G401 (cell line): ENCODE data around the gene ORC1. TPM values are rescaled to one million over a fixed set of nuclear protein-coding genes. Genes with fewer than 3 reads are reported as not detected.
A peak's percentile ranks its signal among the peaks of the same experiment; 100 is the strongest.

Experiments used
- DNase-seq: peaks from one replicate; pipeline ENCODE4 v3.0.0-alpha.2; 2015; ENCODE audit warnings: low spot score
- in situ Hi-C: cut with HindIII; loops from 2 replicates; pipeline ENCODE4 v1.10.0; 2016; ENCODE audit warnings: low sequenced_read_pairs, mixed read lengths
- total RNA-seq: library from RNA; depleted of rRNA; stranded (reverse); fragments of >200 nt; shearing (Covaris generic); gene quantifications from 2 replicates; pipeline ENCODE4 v1.2.3, GENCODE V29; 2014; rRNA removed

ORC1 gene
- total RNA-seq, 1 experiment from 2014 or later, result 37.5 TPM

GRCh38 chr1:52355847-52356505 lies 48.2 kb downstream of the ORC1 start:
- in situ Hi-C loops, result no loop called here

GRCh38 chr1:52355436-52355835 lies 48.8 kb downstream of the ORC1 start:
- in situ Hi-C loops, result no loop called here
- no peak for DNase-seq

More at GRCh38 chr1:52355847-52356505, 48.2 kb downstream of the ORC1 start:
- DNase-seq, result no peak

- in situ Hi-C loops, result no loop called here
- DNase-seq, result no peak
Measured at GRCh38 chr1:52352690-52353089, 51.5 kb downstream of the ORC1 start.

GRCh38 chr1:52348704-52349300 lies 55.4 kb downstream of the ORC1 start:
- in situ Hi-C loops, result no loop called here
- peak; percentile 39 for DNase-seq

GRCh38 chr1:52346653-52347052 lies 57.6 kb downstream of the ORC1 start:
- no peak for DNase-seq
- in situ Hi-C loops, result no loop called here

- in situ Hi-C loops, result no loop called here
- DNase-seq, result no peak
Measured at GRCh38 chr1:52345252-52345651, 59.0 kb downstream of the ORC1 start.

- DNase-seq, result no peak
- in situ Hi-C loops, result no loop called here
Measured at GRCh38 chr1:52343979-52344378, 60.2 kb downstream of the ORC1 start.

GRCh38 chr1:52341655-52342260 lies 62.5 kb downstream of the ORC1 start:
- in situ Hi-C loops, result no loop called here
- DNase-seq, result no peak

GRCh38 chr1:52337439-52337838 lies 66.8 kb downstream of the ORC1 start:
- no peak for DNase-seq
- in situ Hi-C loops, result no loop called here

- in situ Hi-C loops, result no loop called here
- no peak for DNase-seq
Measured at GRCh38 chr1:52334906-52335528, 69.2 kb downstream of the ORC1 start.

- in situ Hi-C loops, result no loop called here
- DNase-seq, result no peak
Measured at GRCh38 chr1:52332411-52332810, 71.8 kb downstream of the ORC1 start.

- DNase-seq, result no peak
- in situ Hi-C loops, result no loop called here
Measured at GRCh38 chr1:52328615-52329014, 75.6 kb downstream of the ORC1 start.

- DNase-seq, result no peak
- in situ Hi-C loops, result no loop called here
Measured at GRCh38 chr1:52325786-52326185, 78.4 kb downstream of the ORC1 start.

GRCh38 chr1:52323731-52324130 lies 80.5 kb downstream of the ORC1 start:
- DNase-seq, result no peak
- in situ Hi-C loops, result no loop called here

Other genes starting within 250 kb of the ORC1 start
- 25.9 and 37.3 TPM in 2 replicates for gene CC2D1B, start 38.2 kb downstream of the ORC1 start, total RNA-seq
- gene PRPF38A, start 179 bp upstream of the ORC1 start, total RNA-seq, result 22.8 and 34.3 TPM in 2 replicates
- 12.2 and 17.1 TPM in 2 replicates for gene TUT4, start 148.7 kb upstream of the ORC1 start, total RNA-seq
- not detected in 2 replicates for gene GPX7, start 197.9 kb upstream of the ORC1 start, total RNA-seq
- not detected in 2 replicates for gene SHISAL2A, start 228.7 kb upstream of the ORC1 start, total RNA-seq